ENCODE data around the gene NOSIP. TPM values are rescaled to one million over a fixed set of nuclear protein-coding genes. Genes with fewer than 3 reads are reported as not detected.

NOSIP gene
- total RNA-seq, 1 donor from 2014 or later = 64.8 TPM

- Mint-ChIP-seq H3K36me3 (ENCODE audit: low read depth) (no peaks in the 10 kb centered on the region), H3K27ac (no peak overlapping the region)
Measured at GRCh38 chr19:49520705-49521319, 59.5 kb downstream of the NOSIP start.

DNA sequence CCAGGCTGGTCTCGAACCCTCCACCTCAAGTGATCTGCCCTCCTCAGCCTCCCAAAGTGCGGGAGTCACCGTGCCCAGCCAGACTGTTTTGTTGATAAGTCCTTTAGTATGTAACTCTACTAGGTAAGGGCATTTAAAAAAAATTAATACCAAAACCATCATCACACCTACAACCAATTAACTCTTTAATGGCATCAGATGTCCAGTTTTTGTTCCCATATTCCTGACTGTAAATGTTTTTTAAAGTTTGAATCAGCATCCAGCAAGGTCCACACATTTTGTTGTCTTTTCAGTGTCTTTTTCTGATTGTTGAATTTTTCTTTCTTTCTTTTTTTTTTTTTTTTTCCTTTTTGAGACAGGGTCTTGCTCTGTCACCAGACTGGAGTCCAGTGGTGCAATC, 62.3 kb downstream of the NOSIP start:
- Mint-ChIP-seq H3K27ac (no peak overlapping the region), H3K27me3 (ENCODE audit: low read depth) (peaks cover 16% of the 10 kb centered on the region), H3K36me3 (ENCODE audit: low read depth) (no peaks in the 10 kb centered on the region), H3K9me3 (no peaks in the 10 kb centered on the region), H3K4me3 (ENCODE audit: low read depth) (no peak overlapping the region), H3K4me1 (ENCODE audit: low read depth) (peaks cover 9% of the 10 kb centered on the region)
- intact Hi-C loops (cut with micrococcal nuclease) = no loop called here
- no peak for DNase-seq (ENCODE audit: low spot score)

More at GRCh38 chr19:49520705-49521319, 59.5 kb downstream of the NOSIP start:
- Mint-ChIP-seq H3K27me3 (ENCODE audit: low read depth) (peaks cover 9% of the 10 kb centered on the region), H3K4me1 (ENCODE audit: low read depth) (peaks cover 2% of the 10 kb centered on the region), H3K9me3 (no peaks in the 10 kb centered on the region), H3K4me3 (ENCODE audit: low read depth) (no peak overlapping the region)
- DNase-seq (ENCODE audit: low spot score) = no peak
- intact Hi-C loops (cut with micrococcal nuclease) = no loop called here

GRCh38 chr19:49515767-49516166, 64.6 kb downstream of the NOSIP start:
- Mint-ChIP-seq H3K27me3 (ENCODE audit: low read depth) (peaks cover 26% of the 10 kb centered on the region), H3K36me3 (ENCODE audit: low read depth) (no peaks in the 10 kb centered on the region), H3K4me1 (ENCODE audit: low read depth) (peaks cover 20% of the 10 kb centered on the region), H3K4me3 (ENCODE audit: low read depth) (no peak overlapping the region), H3K27ac (no peak overlapping the region), H3K9me3 (no peaks in the 10 kb centered on the region)
- intact Hi-C loops (cut with micrococcal nuclease) = no loop called here
- DNase-seq (ENCODE audit: low spot score) = no peak

DNA sequence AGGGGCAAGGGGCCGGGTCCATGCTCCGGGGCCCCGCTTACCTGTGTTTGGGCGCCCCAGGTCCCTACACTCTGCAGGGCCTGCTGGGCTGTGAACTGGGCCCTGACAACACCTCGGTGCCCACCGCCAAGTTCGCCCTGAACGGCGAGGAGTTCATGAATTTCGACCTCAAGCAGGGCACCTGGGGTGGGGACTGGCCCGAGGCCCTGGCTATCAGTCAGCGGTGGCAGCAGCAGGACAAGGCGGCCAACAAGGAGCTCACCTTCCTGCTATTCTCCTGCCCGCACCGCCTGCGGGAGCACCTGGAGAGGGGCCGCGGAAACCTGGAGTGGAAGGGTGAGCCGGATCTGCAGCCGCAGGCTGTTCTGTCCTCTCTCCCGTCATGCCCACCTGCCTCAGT, 66.2 kb downstream of the NOSIP start:
- H3K4me3 Mint-ChIP-seq (ENCODE audit: low read depth) = peak overlapping the region; percentile 71
- H3K27me3 Mint-ChIP-seq (ENCODE audit: low read depth) = peaks cover 21% of the 10 kb centered on the region
- intact Hi-C loops (cut with micrococcal nuclease) = no loop called here
- no peak overlapping the region for H3K27ac Mint-ChIP-seq
- peaks cover 20% of the 10 kb centered on the region for H3K4me1 Mint-ChIP-seq (ENCODE audit: low read depth)
- H3K9me3 Mint-ChIP-seq = no peaks in the 10 kb centered on the region
- no peaks in the 10 kb centered on the region for H3K36me3 Mint-ChIP-seq (ENCODE audit: low read depth)
- DNase-seq (ENCODE audit: low spot score) = no peak

- no peak for DNase-seq (ENCODE audit: low spot score)
- Mint-ChIP-seq H3K27me3 (ENCODE audit: low read depth) (peaks cover 19% of the 10 kb centered on the region), H3K4me3 (ENCODE audit: low read depth) (peak overlapping the region; percentile 71), H3K4me1 (ENCODE audit: low read depth) (peaks cover 20% of the 10 kb centered on the region), H3K36me3 (ENCODE audit: low read depth) (no peaks in the 10 kb centered on the region), H3K9me3 (no peaks in the 10 kb centered on the region), H3K27ac (peak overlapping the region; percentile 63)
- intact Hi-C loops (cut with micrococcal nuclease) = no loop called here
Measured at GRCh38 chr19:49513746-49514118, 66.6 kb downstream of the NOSIP start.

DNA sequence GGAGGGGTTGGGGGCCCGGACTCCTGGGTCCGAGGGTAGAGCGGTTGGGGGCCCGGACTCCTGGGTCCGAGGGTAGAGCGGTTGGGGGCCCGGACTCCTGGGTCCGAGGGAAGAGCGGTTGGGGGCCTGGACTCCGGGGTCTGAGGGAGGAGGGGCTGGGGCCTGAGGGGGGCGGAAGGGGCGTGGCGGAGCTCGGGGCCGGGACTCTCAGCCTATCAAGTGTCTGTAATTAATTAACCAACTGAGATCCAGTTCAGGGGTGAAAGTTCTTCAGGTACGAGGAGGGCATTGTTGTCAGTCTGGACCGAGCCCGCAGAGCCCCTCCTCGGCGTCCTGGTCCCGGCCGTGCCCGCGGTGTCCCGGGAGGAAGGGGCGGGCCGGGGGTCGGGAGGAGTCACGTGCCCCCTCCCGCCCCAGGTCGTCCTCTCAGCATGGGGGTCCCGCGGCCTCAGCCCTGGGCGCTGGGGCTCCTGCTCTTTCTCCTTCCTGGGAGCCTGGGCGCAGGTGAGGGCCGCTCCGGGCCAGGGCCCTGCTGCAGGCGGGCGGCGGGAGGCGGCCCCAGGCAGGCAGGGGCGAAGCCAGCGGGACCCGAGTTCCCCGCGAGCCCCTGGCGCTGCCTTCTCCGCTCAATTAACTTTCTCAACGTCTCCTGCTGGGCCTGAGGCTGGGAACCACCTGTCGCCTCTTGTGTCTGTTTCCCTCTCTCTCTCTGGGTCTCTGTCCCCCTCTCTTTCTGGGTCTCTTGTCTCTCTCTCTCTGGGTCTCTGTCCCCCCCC, 67.2 kb downstream of the NOSIP start:
- Mint-ChIP-seq H3K9me3 (no peaks in the 10 kb centered on the region), H3K4me3 (ENCODE audit: low read depth) (peak overlapping the region; percentile 71)
- no peak for DNase-seq (ENCODE audit: low spot score)

GRCh38 chr19:49507803-49508494, 72.4 kb downstream of the NOSIP start:
- intact Hi-C loops (cut with micrococcal nuclease) = no loop called here
- no peaks in the 10 kb centered on the region for H3K9me3 Mint-ChIP-seq
- H3K4me1 Mint-ChIP-seq (ENCODE audit: low read depth) = peaks cover 15% of the 10 kb centered on the region
- H3K27me3 Mint-ChIP-seq (ENCODE audit: low read depth) = peaks cover 10% of the 10 kb centered on the region
- no peak for DNase-seq (ENCODE audit: low spot score)
- H3K27ac Mint-ChIP-seq = no peak overlapping the region
- no peaks in the 10 kb centered on the region for H3K36me3 Mint-ChIP-seq (ENCODE audit: low read depth)
- H3K4me3 Mint-ChIP-seq (ENCODE audit: low read depth) = no peak overlapping the region

More for the DNA sequence above, 67.2 kb downstream of the NOSIP start:
- Mint-ChIP-seq H3K4me1 (ENCODE audit: low read depth) (peaks cover 20% of the 10 kb centered on the region), H3K27ac (peak overlapping the region; percentile 63), H3K27me3 (ENCODE audit: low read depth) (peaks cover 19% of the 10 kb centered on the region), H3K36me3 (ENCODE audit: low read depth) (no peaks in the 10 kb centered on the region)
- intact Hi-C loops (cut with micrococcal nuclease) = no loop called here

GRCh38 chr19:49506575-49507105, 73.7 kb downstream of the NOSIP start:
- H3K4me3 Mint-ChIP-seq (ENCODE audit: low read depth) = no peak overlapping the region
- intact Hi-C loops (cut with micrococcal nuclease) = loop anchor here (1.0 kb wide), 2 partner anchors 41 to 64 kb away; no protein-coding TSS in a partner anchor
- H3K9me3 Mint-ChIP-seq = no peaks in the 10 kb centered on the region
- H3K27me3 Mint-ChIP-seq (ENCODE audit: low read depth) = peaks cover 4% of the 10 kb centered on the region
- H3K4me1 Mint-ChIP-seq (ENCODE audit: low read depth) = peaks cover 14% of the 10 kb centered on the region
- H3K27ac Mint-ChIP-seq = no peak overlapping the region
- no peaks in the 10 kb centered on the region for H3K36me3 Mint-ChIP-seq (ENCODE audit: low read depth)
- DNase-seq (ENCODE audit: low spot score) = peak; percentile 69

Other genes starting within 250 kb of the NOSIP start
- 141 TPM in 2 replicates for gene CD37, start 245.2 kb downstream of the NOSIP start, total RNA-seq
- not detected in 2 replicates for gene TEAD2, start 218.1 kb downstream of the NOSIP start, total RNA-seq
- not detected in 2 replicates for gene DKKL1, start 216.7 kb downstream of the NOSIP start, total RNA-seq
- 0.14 and 0.28 TPM in 2 replicates for gene KASH5, start 192.3 kb downstream of the NOSIP start, total RNA-seq
- gene PTH2, start 157.1 kb downstream of the NOSIP start, total RNA-seq = not detected in 2 replicates
- not detected in 2 replicates for gene GFY, start 155.2 kb downstream of the NOSIP start, total RNA-seq
- gene SLC17A7, start 139.0 kb downstream of the NOSIP start, total RNA-seq = 0.16 TPM in 1 of 2 replicates, not detected in the other
- gene PIH1D1, start 128.7 kb downstream of the NOSIP start, total RNA-seq = 136 and 138 TPM in 2 replicates
- 26.4 and 32.5 TPM in 2 replicates for gene ALDH16A1, start 127.3 kb downstream of the NOSIP start, total RNA-seq
- gene FLT3LG, start 106.3 kb downstream of the NOSIP start, total RNA-seq = 49.3 and 57.9 TPM in 2 replicates
- 3,221 and 3,346 TPM in 2 replicates for gene RPL13A, start 92.9 kb downstream of the NOSIP start, total RNA-seq
- 2,145 and 2,173 TPM in 2 replicates for gene RPS11, start 84.1 kb downstream of the NOSIP start, total RNA-seq
- gene FCGRT, start 67.9 kb downstream of the NOSIP start, total RNA-seq = 1.8 and 2.2 TPM in 2 replicates
- 3.2 and 3.8 TPM in 2 replicates for gene RCN3, start 52.6 kb downstream of the NOSIP start, total RNA-seq
- 0.83 and 0.84 TPM in 2 replicates for gene PRRG2, start 760 bp upstream of the NOSIP start, total RNA-seq
- 34.2 and 34.6 TPM in 2 replicates for gene PRR12, start 10.6 kb upstream of the NOSIP start, total RNA-seq
- 4.9 and 6.2 TPM in 2 replicates for gene RRAS, start 59.6 kb upstream of the NOSIP start, total RNA-seq
- gene SCAF1, start 61.7 kb upstream of the NOSIP start, total RNA-seq = 64.6 and 69.5 TPM in 2 replicates
- gene IRF3, start 85.3 kb upstream of the NOSIP start, total RNA-seq = 135 and 147 TPM in 2 replicates
- 66.2 and 72.7 TPM in 2 replicates for gene BCL2L12, start 85.4 kb upstream of the NOSIP start, total RNA-seq
- gene PRMT1, start 96.7 kb upstream of the NOSIP start, total RNA-seq = 431 TPM in 2 replicates
- gene ADM5, start 109.0 kb upstream of the NOSIP start, total RNA-seq = 7.2 and 7.3 TPM in 2 replicates
- 2.8 and 2.9 TPM in 2 replicates for gene CPT1C, start 110.6 kb upstream of the NOSIP start, total RNA-seq
- gene TSKS, start 182.8 kb upstream of the NOSIP start, total RNA-seq = 2.0 and 2.3 TPM in 2 replicates
- 61.9 and 65.4 TPM in 2 replicates for gene AP2A1, start 186.4 kb upstream of the NOSIP start, total RNA-seq
- 13.0 and 13.6 TPM in 2 replicates for gene FUZ, start 232.7 kb upstream of the NOSIP start, total RNA-seq
- gene MED25, start 237.7 kb upstream of the NOSIP start, total RNA-seq = 44.0 and 49.6 TPM in 2 replicates

Measured in activated T-helper 2 cell treated with anti-CD3 and anti-CD28 coated beads, Interferon-gamma antibody, Interleukin-2, Interleukin-4, amounts not matched to agents 10 μg/mL and 5 μg/mL and 100 μg/mL, durations not matched to agents 14 hours and 24 hours and 36 hours (primary cell).